Activated CD4-positive, alpha-beta T cell treated with anti-CD3 and anti-CD28 coated beads, Interleukin-2, amount 50 U/mL, for 4 hours (primary cell): ENCODE measurements around the gene PROCR.
"Not testable (repeated sequence)": the region's sequence is repeated elsewhere in the genome, so short reads cannot be mapped to it uniquely, and the experiment has no call there.

Experiments
- DNase-seq, 2 experiments: peaks; one replicate each; pipeline ENCODE4 v3.0.0-alpha.2; 2020

Gene PROCR

GRCh38 chr20:35165221-35166185, 6.4 kb upstream of the PROCR start:
- DNase-seq, result no peak

- no peak for DNase-seq
These were observed 5.5 kb upstream of the PROCR start for GRCh38 chr20:35166242-35166830.

- DNase-seq, result no peak
These were observed 4.1 kb upstream of the PROCR start for GRCh38 chr20:35167787-35168186.

- DNase-seq, result not testable (repeated sequence)
These were observed 3.0 kb upstream of the PROCR start for GRCh38 chr20:35168701-35169409.

GRCh38 chr20:35171438-35171752, 477 bp upstream of the PROCR start:
- DNase-seq, result no peak

GRCh38 chr20:35172434-35172806, 548 bp downstream of the PROCR start:
- no peak for DNase-seq

GRCh38 chr20:35173576-35174192, 1.8 kb downstream of the PROCR start:
- DNase-seq, result no peak

- DNase-seq, result no peak
These were observed 2.8 kb downstream of the PROCR start for GRCh38 chr20:35174458-35175216.

GRCh38 chr20:35176132-35176531, 4.3 kb downstream of the PROCR start:
- DNase-seq, result no peak

- DNase-seq, result no peak
These were observed 7.7 kb downstream of the PROCR start for GRCh38 chr20:35179292-35180212.

GRCh38 chr20:35180266-35180665, 8.4 kb downstream of the PROCR start:
- no peak for DNase-seq

GRCh38 chr20:35181731-35182130, 9.9 kb downstream of the PROCR start:
- DNase-seq, result no peak

GRCh38 chr20:35186691-35187289, 14.9 kb downstream of the PROCR start:
- not testable (repeated sequence) for DNase-seq

GRCh38 chr20:35187584-35188190, 15.8 kb downstream of the PROCR start:
- no peak for DNase-seq

- DNase-seq, result not testable (repeated sequence)
These were observed 17.4 kb downstream of the PROCR start for GRCh38 chr20:35189223-35189622.

- DNase-seq, result no peak
These were observed 18.7 kb downstream of the PROCR start for GRCh38 chr20:35190556-35190955.

- DNase-seq, result no peak
These were observed 19.7 kb downstream of the PROCR start for GRCh38 chr20:35191419-35192117.

- no peak for DNase-seq
These were observed 20.4 kb downstream of the PROCR start for GRCh38 chr20:35192118-35192872.
